ENCODE measurements around the gene DOCK2. TPM values are rescaled to one million over a fixed set of nuclear protein-coding genes. Genes with fewer than 3 reads are reported as not detected.
A peak's percentile ranks its signal among the peaks of the same experiment; 100 is the strongest.

Gene DOCK2
- total and polyA plus RNA-seq, 2 donors (not counting 1 experiment from before 2014, with no cell fraction given), result 1.1 to 8.9 TPM

DNA sequence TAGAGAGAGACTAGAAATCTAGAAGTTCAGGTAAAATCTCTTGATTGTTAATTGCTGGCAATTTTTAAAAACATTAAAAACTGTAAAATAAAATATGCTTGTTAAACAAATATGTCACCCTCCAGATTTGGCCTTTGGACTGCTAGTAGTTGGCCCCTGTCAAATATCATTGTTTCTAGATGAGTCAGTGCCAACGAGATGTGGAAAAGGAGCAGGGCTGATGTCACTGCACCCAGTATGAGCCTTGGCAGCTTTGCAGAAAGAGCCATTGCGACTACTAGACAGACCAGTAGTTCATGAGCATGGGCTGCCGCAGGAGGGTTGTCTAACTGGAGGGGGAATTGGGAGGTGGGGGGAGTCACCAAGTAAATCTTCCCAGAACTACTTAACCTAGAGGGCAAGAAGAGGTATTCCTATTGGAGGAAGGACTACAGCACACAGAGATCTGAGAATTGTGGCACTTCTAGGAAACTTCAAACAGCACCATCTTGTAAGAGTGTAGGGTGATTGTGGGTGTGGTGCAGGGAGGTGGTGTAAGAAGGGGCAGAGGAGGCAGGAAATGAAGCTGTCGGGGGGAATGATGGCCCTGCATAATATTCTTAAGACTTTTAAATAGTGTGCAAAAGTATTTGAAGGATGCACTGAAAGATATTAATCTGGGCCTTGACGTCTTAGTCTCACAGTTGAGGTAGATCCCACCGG is 7.1 kb upstream of the DOCK2 start:
- H4K20me1 ChIP-seq (ENCODE audit: control insufficient read depth, extremely low read depth, insufficient read depth, low read length), result no peaks in the 10 kb centered on the region
- TF ChIP-seq, protein P1, sequence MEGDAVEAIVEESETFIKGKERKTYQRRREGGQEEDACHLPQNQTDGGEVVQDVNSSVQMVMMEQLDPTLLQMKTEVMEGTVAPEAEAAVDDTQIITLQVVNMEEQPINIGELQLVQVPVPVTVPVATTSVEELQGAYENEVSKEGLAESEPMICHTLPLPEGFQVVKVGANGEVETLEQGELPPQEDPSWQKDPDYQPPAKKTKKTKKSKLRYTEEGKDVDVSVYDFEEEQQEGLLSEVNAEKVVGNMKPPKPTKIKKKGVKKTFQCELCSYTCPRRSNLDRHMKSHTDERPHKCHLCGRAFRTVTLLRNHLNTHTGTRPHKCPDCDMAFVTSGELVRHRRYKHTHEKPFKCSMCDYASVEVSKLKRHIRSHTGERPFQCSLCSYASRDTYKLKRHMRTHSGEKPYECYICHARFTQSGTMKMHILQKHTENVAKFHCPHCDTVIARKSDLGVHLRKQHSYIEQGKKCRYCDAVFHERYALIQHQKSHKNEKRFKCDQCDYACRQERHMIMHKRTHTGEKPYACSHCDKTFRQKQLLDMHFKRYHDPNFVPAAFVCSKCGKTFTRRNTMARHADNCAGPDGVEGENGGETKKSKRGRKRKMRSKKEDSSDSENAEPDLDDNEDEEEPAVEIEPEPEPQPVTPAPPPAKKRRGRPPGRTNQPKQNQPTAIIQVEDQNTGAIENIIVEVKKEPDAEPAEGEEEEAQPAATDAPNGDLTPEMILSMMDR (conservative IDR thresholded peaks at IDR 0.05 in 1 of 2, IDR thresholded peaks at IDR 0.05 in 1 of 2; ENCODE audit: low read depth in 1 of 2, low read length in 2 of 2), result no peak
- TF ChIP-seq EZH2 (IDR thresholded peaks at IDR 0.05; ENCODE audit: low read length, missing control alignments), result no peak
- peak; percentile 90 for DNase-seq (ENCODE audit: low read depth in 2 of 2)
- H3K4me1 ChIP-seq (ENCODE audit: control insufficient read depth, extremely low read depth, insufficient read depth, low read length), result peaks cover 16% of the 10 kb centered on the region
- H3K9me3 ChIP-seq (ENCODE audit: control insufficient read depth, insufficient read depth, low read depth, low read length), result no peaks in the 10 kb centered on the region
- peak overlapping the region; percentile 44 for H3K27ac ChIP-seq (ENCODE audit: insufficient read depth, low read length)
- H2AFZ ChIP-seq (ENCODE audit: low read length), result no peak overlapping the region
- H3K4me2 ChIP-seq (ENCODE audit: extremely low read depth, insufficient read depth, low read length), result peak overlapping the region; percentile 5
- no peaks in the 10 kb centered on the region for H3K27me3 ChIP-seq (ENCODE audit: control insufficient read depth, insufficient read depth, low read length)
- H3K36me3 ChIP-seq (ENCODE audit: control insufficient read depth, insufficient read depth, low read length), result no peaks in the 10 kb centered on the region
- no peaks in the 10 kb centered on the region for H3K79me2 ChIP-seq (ENCODE audit: control insufficient read depth, insufficient read depth, low read length)
- no peak overlapping the region for H3K9ac ChIP-seq (ENCODE audit: insufficient read depth, low read length)
- no peak overlapping the region for H3K4me3 ChIP-seq (replicated peaks in 1 of 4; ENCODE audit: control extremely low read depth in 1 of 4, insufficient read depth in 1 of 4, low read depth in 3 of 4, low read length in 4 of 4)

DNA sequence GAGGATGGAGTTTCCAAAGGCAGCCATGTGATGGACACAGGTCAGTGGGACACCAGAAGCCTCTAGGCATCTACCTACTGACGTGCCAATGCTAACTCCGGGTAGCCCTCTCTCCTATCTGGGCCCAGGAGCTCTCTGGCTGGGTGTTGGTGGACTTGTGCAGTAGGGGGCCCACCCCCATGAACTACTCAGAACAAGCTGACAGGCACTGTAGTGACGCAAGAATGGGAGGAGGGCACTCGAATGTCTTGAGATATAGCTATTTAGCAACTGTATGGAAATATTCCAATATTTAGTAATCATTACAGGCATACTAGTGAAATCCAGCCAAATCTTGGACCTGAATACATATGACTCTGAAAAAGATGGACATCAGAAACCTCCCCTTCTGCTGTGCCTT is 5.7 kb upstream of the DOCK2 start:
- peak; percentile 25 to 91 for DNase-seq (ENCODE audit: low read depth in 2 of 2)
- Histone ChIP-seq H3K9ac (ENCODE audit: insufficient read depth, low read length) (no peak overlapping the region), H3K27ac (ENCODE audit: insufficient read depth, low read length) (no peak overlapping the region)

GRCh38 chr5:169632946-169633345 is 4.1 kb upstream of the DOCK2 start:
- H3K4me2 ChIP-seq (ENCODE audit: extremely low read depth, insufficient read depth, low read length), result no peak overlapping the region
- DNase-seq (ENCODE audit: low read depth in 2 of 2), result no peak
- H3K36me3 ChIP-seq (ENCODE audit: control insufficient read depth, insufficient read depth, low read length), result no peaks in the 10 kb centered on the region
- H3K9me3 ChIP-seq (ENCODE audit: control insufficient read depth, insufficient read depth, low read depth, low read length), result no peaks in the 10 kb centered on the region
- H3K4me1 ChIP-seq (ENCODE audit: control insufficient read depth, extremely low read depth, insufficient read depth, low read length), result peaks cover 9% of the 10 kb centered on the region
- no peaks in the 10 kb centered on the region for H3K79me2 ChIP-seq (ENCODE audit: control insufficient read depth, insufficient read depth, low read length)
- no peak overlapping the region for H3K9ac ChIP-seq (ENCODE audit: insufficient read depth, low read length)
- H3K27me3 ChIP-seq (ENCODE audit: control insufficient read depth, insufficient read depth, low read length), result no peaks in the 10 kb centered on the region
- H3K4me3 ChIP-seq (replicated peaks in 1 of 4; ENCODE audit: control extremely low read depth in 1 of 4, insufficient read depth in 1 of 4, low read depth in 3 of 4, low read length in 4 of 4), result no peak overlapping the region
- no peaks in the 10 kb centered on the region for H4K20me1 ChIP-seq (ENCODE audit: control insufficient read depth, extremely low read depth, insufficient read depth, low read length)
- H3K27ac ChIP-seq (ENCODE audit: insufficient read depth, low read length), result no peak overlapping the region
- no peak for TF ChIP-seq EZH2 (IDR thresholded peaks at IDR 0.05; ENCODE audit: low read length, missing control alignments)
- TF ChIP-seq, protein P1 (conservative IDR thresholded peaks at IDR 0.05 in 1 of 2, IDR thresholded peaks at IDR 0.05 in 1 of 2; ENCODE audit: low read depth in 1 of 2, low read length in 2 of 2), result no peak
- no peak overlapping the region for H2AFZ ChIP-seq (ENCODE audit: low read length)

More for the DNA sequence above, 5.7 kb upstream of the DOCK2 start:
- H3K79me2 ChIP-seq (ENCODE audit: control insufficient read depth, insufficient read depth, low read length), result no peaks in the 10 kb centered on the region
- no peaks in the 10 kb centered on the region for H3K9me3 ChIP-seq (ENCODE audit: control insufficient read depth, insufficient read depth, low read depth, low read length)
- H3K4me1 ChIP-seq (ENCODE audit: control insufficient read depth, extremely low read depth, insufficient read depth, low read length), result peaks cover 15% of the 10 kb centered on the region
- H3K27me3 ChIP-seq (ENCODE audit: control insufficient read depth, insufficient read depth, low read length), result no peaks in the 10 kb centered on the region
- H4K20me1 ChIP-seq (ENCODE audit: control insufficient read depth, extremely low read depth, insufficient read depth, low read length), result no peaks in the 10 kb centered on the region
- no peak for TF ChIP-seq EZH2 (IDR thresholded peaks at IDR 0.05; ENCODE audit: low read length, missing control alignments)
- TF ChIP-seq, protein P1 (conservative IDR thresholded peaks at IDR 0.05 in 1 of 2, IDR thresholded peaks at IDR 0.05 in 1 of 2; ENCODE audit: low read depth in 1 of 2, low read length in 2 of 2), result no peak
- H3K36me3 ChIP-seq (ENCODE audit: control insufficient read depth, insufficient read depth, low read length), result no peaks in the 10 kb centered on the region
- H3K4me3 ChIP-seq (replicated peaks in 1 of 4; ENCODE audit: control extremely low read depth in 1 of 4, insufficient read depth in 1 of 4, low read depth in 3 of 4, low read length in 4 of 4), result no peak overlapping the region
- no peak overlapping the region for H2AFZ ChIP-seq (ENCODE audit: low read length)
- no peak overlapping the region for H3K4me2 ChIP-seq (ENCODE audit: extremely low read depth, insufficient read depth, low read length)

Data from fibroblast of lung (primary cell).